Neural progenitor cell (in vitro differentiated cells): ENCODE results near the gene CHDH. TPM values are rescaled to one million over a fixed set of nuclear protein-coding genes. Genes with fewer than 3 reads are reported as not detected.

Experiments
- DNase-seq: peaks from one replicate; pipeline ENCODE4 v3.0.0-alpha.2; 2016; ENCODE audit warnings: low spot score
- H2AFZ ChIP-seq: fragments of 200-600 bp; sonication (generic); replicated peaks from 2 replicates; pipeline ENCODE4 v1.6.1; 2016; ENCODE audit warnings: antibody characterized with exemption
- H3F3A ChIP-seq: fragments of 200-600 bp; sonication (generic); 2 replicates; pipeline ENCODE4 v1.6.1; 2016; ENCODE audit warnings: antibody characterized with exemption, low read depth
- H3K27ac ChIP-seq: fragments of 200-600 bp; sonication (generic); 2 replicates; pipeline ENCODE4 v1.5.1; 2016; ENCODE audit warnings: mild to moderate bottlenecking
- H3K27me3 ChIP-seq: fragments of 200-600 bp; sonication (generic); 2 replicates; pipeline ENCODE4 v1.6.1; 2016; ENCODE audit warnings: mild to moderate bottlenecking, moderate library complexity
- H3K36me3 ChIP-seq: fragments of 200-600 bp; sonication (generic); 2 replicates; pipeline ENCODE4 v1.5.1; 2016
- H3K4me1 ChIP-seq: fragments of 200-600 bp; sonication (generic); 2 replicates; pipeline ENCODE4 v1.6.1; 2016; ENCODE audit warnings: mixed run types
- H3K4me2 ChIP-seq: fragments of 200-600 bp; sonication (generic); 2 replicates; pipeline ENCODE4 v1.6.1; 2016
- H3K4me3 ChIP-seq: fragments of 200-600 bp; sonication (generic); 2 replicates; pipeline ENCODE4 v1.5.1; 2016
- H3K79me2 ChIP-seq: fragments of 200-600 bp; sonication (generic); 2 replicates; pipeline ENCODE4 v1.6.1; 2016; ENCODE audit warnings: low read depth
- H3K9ac ChIP-seq: fragments of 200-600 bp; sonication (generic); 2 replicates; pipeline ENCODE4 v1.6.1; 2016
- H3K9me3 ChIP-seq: fragments of 200-600 bp; sonication (generic); 2 replicates; pipeline ENCODE4 v1.5.1; 2016; ENCODE audit warnings: low read depth
- H4K20me1 ChIP-seq: fragments of 200-600 bp; sonication (generic); 2 replicates; pipeline ENCODE4 v1.6.1; 2016; ENCODE audit warnings: low read depth
- H3K27ac Mint-ChIP-seq: 3 replicates; pipeline ENCODE4 v1.8.0; 2021; ENCODE audit warnings: mixed read lengths
- H3K27me3 Mint-ChIP-seq: 2 replicates; pipeline ENCODE4 v1.8.0; 2022; ENCODE audit warnings: low read depth, mild to moderate bottlenecking, inconsistent platforms, moderate library complexity, mixed read lengths; ENCODE audit not compliant: insufficient read depth
- H3K36me3 Mint-ChIP-seq: 3 replicates; pipeline ENCODE4 v1.8.0; 2021; ENCODE audit warnings: mixed read lengths
- H3K4me1 Mint-ChIP-seq: 3 replicates; pipeline ENCODE4 v1.8.0; 2021; ENCODE audit warnings: mixed read lengths
- H3K4me3 Mint-ChIP-seq: 3 replicates; pipeline ENCODE4 v1.8.0; 2021; ENCODE audit warnings: mild to moderate bottlenecking, moderate library complexity, mixed read lengths
- H3K9me3 Mint-ChIP-seq: 3 replicates; pipeline ENCODE4 v1.8.0; 2020; ENCODE audit warnings: mixed read lengths
- EZH2 ChIP-seq: fragments of 200-600 bp; sonication (generic); IDR thresholded peaks from 2 replicates; pipeline ENCODE4 v1.6.1; 2017; ENCODE audit warnings: antibody characterized with exemption, mild to moderate bottlenecking, moderate library complexity
- EZH2phosphoT487 ChIP-seq: fragments of 200-600 bp; sonication (generic); IDR thresholded peaks from 2 replicates; pipeline ENCODE4 v1.6.1; 2017; ENCODE audit warnings: antibody characterized with exemption
- total RNA-seq: library from RNA; depleted of rRNA; stranded (reverse); fragments of >200 nt; gene quantifications from 2 replicates; pipeline ENCODE4 v1.2.3, GENCODE V29; 2015; ENCODE audit warnings: low replicate concordance
- TF ChIP-seq, protein P1 (sequence below): fragments of 200-600 bp; sonication (generic); IDR thresholded peaks from 2 replicates; pipeline ENCODE4 v1.5.1; 2017; ENCODE audit warnings: antibody characterized with exemption, mild to moderate bottlenecking

CHDH gene
- total RNA-seq, 1 donor from 2014 or later, result 1.5 TPM

DNA sequence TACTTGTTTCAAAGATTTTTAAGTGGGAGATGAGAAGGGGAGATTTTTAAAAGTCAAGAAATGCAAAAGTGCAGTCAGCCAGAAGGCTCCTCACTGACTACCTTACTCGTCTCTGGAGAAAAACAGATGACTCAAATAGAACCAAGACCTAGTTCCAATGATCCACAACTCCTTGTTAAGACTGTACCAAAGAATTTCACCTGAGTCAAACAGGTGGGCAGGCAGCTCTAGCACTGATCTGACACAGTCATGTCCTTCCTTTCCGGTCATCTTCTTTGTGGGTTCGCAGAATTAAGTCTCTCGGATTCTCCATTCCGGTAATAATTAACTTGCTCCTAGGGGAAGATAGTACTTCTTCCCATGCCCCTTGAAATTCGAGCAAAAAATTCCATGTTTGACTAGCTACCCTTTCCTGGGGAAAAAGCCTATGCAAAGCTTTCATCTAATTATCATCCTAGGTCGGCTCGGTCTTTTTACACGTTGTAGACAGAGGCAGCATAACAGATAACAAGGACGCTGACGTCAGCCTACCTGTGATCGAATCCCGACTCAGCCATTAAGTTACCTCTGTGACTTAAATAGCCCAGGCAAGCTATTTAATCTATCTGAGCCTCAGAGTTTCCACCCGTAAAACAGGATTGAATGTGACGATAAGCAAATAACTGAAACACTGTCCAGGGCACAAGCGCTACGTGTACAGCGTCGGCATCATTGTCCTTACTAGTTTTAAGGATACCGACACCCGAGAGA lies 44.7 kb upstream of the CHDH start:
- H3K27me3 Mint-ChIP-seq, result peaks cover 3% of the 10 kb centered on the region
- Histone ChIP-seq H3K27me3 (peaks cover 27% of the 10 kb centered on the region), H4K20me1 (peaks cover 24% of the 10 kb centered on the region), H3K9me3 (no peaks in the 10 kb centered on the region), H2AFZ (peak overlapping the region; percentile 79), H3K4me3 (peak overlapping the region; percentile 82), H3K9ac (peak overlapping the region; percentile 93), H3K79me2 (peaks cover 49% of the 10 kb centered on the region), H3K4me1 (peaks cover 12% of the 10 kb centered on the region), H3F3A (peaks cover 10% of the 10 kb centered on the region), H3K27ac (peak overlapping the region; percentile 90), H3K36me3 (peaks cover 5% of the 10 kb centered on the region), H3K4me2 (peak overlapping the region; percentile 84)
- peaks cover 27% of the 10 kb centered on the region for H3K4me1 Mint-ChIP-seq
- DNase-seq, result peak; percentile 63
- H3K4me3 Mint-ChIP-seq, result peak overlapping the region; percentile 98
- peak overlapping the region; percentile 65 for H3K27ac Mint-ChIP-seq
- TF ChIP-seq, protein P1, sequence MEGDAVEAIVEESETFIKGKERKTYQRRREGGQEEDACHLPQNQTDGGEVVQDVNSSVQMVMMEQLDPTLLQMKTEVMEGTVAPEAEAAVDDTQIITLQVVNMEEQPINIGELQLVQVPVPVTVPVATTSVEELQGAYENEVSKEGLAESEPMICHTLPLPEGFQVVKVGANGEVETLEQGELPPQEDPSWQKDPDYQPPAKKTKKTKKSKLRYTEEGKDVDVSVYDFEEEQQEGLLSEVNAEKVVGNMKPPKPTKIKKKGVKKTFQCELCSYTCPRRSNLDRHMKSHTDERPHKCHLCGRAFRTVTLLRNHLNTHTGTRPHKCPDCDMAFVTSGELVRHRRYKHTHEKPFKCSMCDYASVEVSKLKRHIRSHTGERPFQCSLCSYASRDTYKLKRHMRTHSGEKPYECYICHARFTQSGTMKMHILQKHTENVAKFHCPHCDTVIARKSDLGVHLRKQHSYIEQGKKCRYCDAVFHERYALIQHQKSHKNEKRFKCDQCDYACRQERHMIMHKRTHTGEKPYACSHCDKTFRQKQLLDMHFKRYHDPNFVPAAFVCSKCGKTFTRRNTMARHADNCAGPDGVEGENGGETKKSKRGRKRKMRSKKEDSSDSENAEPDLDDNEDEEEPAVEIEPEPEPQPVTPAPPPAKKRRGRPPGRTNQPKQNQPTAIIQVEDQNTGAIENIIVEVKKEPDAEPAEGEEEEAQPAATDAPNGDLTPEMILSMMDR, result no peak
- TF ChIP-seq EZH2phosphoT487, result no peak
- TF ChIP-seq EZH2, result no peak
- no peaks in the 10 kb centered on the region for H3K9me3 Mint-ChIP-seq
- H3K36me3 Mint-ChIP-seq, result peaks cover 7% of the 10 kb centered on the region

DNA sequence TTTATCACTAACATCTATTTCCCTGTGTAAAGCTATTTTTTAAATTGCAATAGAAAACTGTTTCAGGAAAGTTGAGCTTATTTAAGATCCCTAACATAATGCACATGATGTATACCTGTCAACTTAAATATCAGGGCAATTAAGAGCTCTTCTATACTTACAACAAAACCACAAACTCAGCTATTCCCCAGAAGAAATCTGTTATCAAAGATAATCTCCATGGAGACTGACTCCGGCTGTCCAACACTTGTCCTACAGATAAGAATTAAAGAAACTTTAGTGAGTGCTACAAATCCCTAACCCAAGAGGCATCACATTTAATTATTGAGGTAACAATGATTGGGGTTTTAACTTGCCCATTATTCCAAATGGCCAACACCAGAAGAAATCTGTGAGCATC lies 42.0 kb upstream of the CHDH start:
- TF ChIP-seq EZH2, result no peak
- no peak for TF ChIP-seq EZH2phosphoT487
- TF ChIP-seq, protein P1, result no peak
- H3K4me1 Mint-ChIP-seq, result peaks cover 25% of the 10 kb centered on the region
- H3K27ac Mint-ChIP-seq, result no peak overlapping the region
- Histone ChIP-seq H3F3A (peaks cover 16% of the 10 kb centered on the region), H3K4me1 (peaks cover 12% of the 10 kb centered on the region), H3K4me3 (no peak overlapping the region), H3K27ac (no peak overlapping the region), H3K27me3 (peaks cover under 1% of the 10 kb centered on the region), H3K36me3 (peaks cover 5% of the 10 kb centered on the region), H4K20me1 (peaks cover 24% of the 10 kb centered on the region), H2AFZ (no peak overlapping the region), H3K4me2 (no peak overlapping the region), H3K79me2 (peaks cover 49% of the 10 kb centered on the region), H3K9me3 (no peaks in the 10 kb centered on the region), H3K9ac (no peak overlapping the region)
- H3K9me3 Mint-ChIP-seq, result no peaks in the 10 kb centered on the region
- DNase-seq, result no peak
- H3K36me3 Mint-ChIP-seq, result peaks cover 9% of the 10 kb centered on the region
- no peak overlapping the region for H3K4me3 Mint-ChIP-seq
- H3K27me3 Mint-ChIP-seq, result peaks cover 3% of the 10 kb centered on the region

DNA sequence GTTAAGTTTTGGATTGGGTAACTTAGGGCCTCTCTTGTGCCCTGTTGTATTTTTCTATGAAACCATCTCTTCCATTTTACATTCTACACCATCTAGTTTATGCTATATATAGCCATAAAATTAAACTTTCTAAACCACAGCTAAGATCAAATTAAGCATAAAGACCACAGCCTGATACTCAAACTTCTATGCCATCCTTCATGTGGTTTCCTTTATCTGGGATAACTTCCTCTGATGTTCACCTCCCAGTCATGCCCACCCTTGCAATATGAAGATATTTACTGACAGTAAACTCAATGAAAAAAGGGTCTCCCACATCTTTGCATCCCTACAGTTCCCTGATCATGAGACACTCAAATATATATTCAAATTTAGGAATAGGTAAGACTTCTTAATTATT lies 41.2 kb upstream of the CHDH start:
- peaks cover 9% of the 10 kb centered on the region for H3K36me3 Mint-ChIP-seq
- no peak overlapping the region for H3K27ac Mint-ChIP-seq
- TF ChIP-seq EZH2phosphoT487, result no peak
- no peak for TF ChIP-seq EZH2
- TF ChIP-seq, protein P1, result no peak
- Histone ChIP-seq H3K79me2 (peaks cover 49% of the 10 kb centered on the region), H3K9ac (no peak overlapping the region), H3K27ac (no peak overlapping the region), H3K9me3 (no peaks in the 10 kb centered on the region), H3K36me3 (peaks cover 5% of the 10 kb centered on the region), H3K4me2 (no peak overlapping the region), H3K27me3 (no peaks in the 10 kb centered on the region), H3K4me1 (peaks cover 9% of the 10 kb centered on the region), H4K20me1 (peaks cover 24% of the 10 kb centered on the region), H3K4me3 (no peak overlapping the region), H3F3A (peaks cover 20% of the 10 kb centered on the region), H2AFZ (no peak overlapping the region)
- DNase-seq, result no peak
- no peak overlapping the region for H3K4me3 Mint-ChIP-seq
- H3K4me1 Mint-ChIP-seq, result peaks cover 22% of the 10 kb centered on the region
- no peaks in the 10 kb centered on the region for H3K9me3 Mint-ChIP-seq
- H3K27me3 Mint-ChIP-seq, result peaks cover 3% of the 10 kb centered on the region
